Measurements from ENCODE around the gene ZNF714.

DNA sequence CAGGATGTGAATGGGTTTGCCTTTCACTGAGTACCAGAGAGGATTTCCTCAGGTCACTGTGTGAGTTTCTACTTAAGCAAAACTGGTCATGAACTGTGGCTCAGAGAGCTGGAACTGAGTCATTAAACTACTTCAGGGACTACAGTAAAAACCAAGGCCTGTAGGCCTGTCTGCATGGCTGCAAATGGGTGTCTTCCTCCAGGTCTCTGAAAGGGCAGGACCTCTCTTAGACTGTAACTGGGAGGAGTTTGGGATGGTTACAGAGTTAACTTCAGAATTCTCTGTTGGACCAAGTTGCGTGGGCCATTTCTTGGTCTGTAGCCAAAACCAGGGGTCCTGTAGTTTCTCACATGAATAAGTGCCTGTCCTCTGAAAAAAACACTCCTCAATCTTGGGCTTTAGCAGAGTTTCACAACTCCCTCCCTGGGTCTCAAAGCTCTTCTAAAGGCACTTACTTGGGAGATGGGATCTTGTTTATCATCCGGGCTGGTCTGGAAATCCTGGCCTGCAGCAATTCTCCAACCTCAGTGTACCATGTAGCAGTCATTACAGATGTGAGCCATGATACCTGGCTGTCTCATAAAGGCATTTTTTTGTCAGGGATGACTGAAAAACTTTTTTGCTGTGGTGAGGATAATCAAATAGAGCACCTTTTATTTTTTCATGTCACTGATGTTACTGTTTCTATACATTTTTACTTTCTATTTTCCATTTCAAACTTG is 19.7 kb downstream of the ZNF714 start:
- TF ChIP-seq POLR2AphosphoS5 (IDR thresholded peaks at IDR 0.05) (no peak), POLR2A (IDR thresholded peaks at IDR 0.05) (no peak)
- TF ChIP-seq, protein P1, sequence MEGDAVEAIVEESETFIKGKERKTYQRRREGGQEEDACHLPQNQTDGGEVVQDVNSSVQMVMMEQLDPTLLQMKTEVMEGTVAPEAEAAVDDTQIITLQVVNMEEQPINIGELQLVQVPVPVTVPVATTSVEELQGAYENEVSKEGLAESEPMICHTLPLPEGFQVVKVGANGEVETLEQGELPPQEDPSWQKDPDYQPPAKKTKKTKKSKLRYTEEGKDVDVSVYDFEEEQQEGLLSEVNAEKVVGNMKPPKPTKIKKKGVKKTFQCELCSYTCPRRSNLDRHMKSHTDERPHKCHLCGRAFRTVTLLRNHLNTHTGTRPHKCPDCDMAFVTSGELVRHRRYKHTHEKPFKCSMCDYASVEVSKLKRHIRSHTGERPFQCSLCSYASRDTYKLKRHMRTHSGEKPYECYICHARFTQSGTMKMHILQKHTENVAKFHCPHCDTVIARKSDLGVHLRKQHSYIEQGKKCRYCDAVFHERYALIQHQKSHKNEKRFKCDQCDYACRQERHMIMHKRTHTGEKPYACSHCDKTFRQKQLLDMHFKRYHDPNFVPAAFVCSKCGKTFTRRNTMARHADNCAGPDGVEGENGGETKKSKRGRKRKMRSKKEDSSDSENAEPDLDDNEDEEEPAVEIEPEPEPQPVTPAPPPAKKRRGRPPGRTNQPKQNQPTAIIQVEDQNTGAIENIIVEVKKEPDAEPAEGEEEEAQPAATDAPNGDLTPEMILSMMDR (IDR thresholded peaks at IDR 0.05) = no peak
